GM12891 (cell line): ENCODE measurements around the gene WWP2.

ENCODE experiments used
- POLR2A ChIP-seq: IDR thresholded peaks from 2 replicates; pipeline ENCODE4 v1.6.1; 2011; ENCODE audit warnings: low read depth, low read length, control low read depth
- POLR2AphosphoS5 ChIP-seq: IDR thresholded peaks from 2 replicates; pipeline ENCODE4 v1.6.1; 2011; ENCODE audit warnings: low read depth, low read length, control low read depth
- POU2F2 ChIP-seq: IDR thresholded peaks from 2 replicates; pipeline ENCODE4 v1.6.1; 2011; ENCODE audit warnings: low read depth, mild to moderate bottlenecking, control low read depth, low read length, moderate library complexity
- TAF1 ChIP-seq: IDR thresholded peaks from 2 replicates; pipeline ENCODE4 v1.6.1; 2011; ENCODE audit warnings: low read depth, low read length, control low read depth

DNA sequence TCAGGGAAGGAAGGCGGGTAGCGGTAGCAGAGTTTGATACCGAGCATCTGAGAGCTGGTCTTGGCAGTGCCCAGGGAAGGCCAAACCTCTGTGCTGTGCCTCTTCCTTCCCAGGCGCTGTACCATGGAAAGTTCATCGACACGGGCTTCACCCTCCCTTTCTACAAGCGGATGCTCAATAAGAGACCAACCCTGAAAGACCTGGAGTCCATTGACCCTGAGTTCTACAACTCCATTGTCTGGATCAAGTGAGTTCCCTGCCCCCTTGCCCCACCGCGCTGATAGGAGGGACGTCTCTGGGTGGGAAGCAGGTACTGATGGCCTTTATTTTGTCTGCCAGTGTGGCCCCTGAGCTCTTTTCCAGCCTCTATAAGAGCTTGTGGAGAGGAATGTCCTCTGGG lies 173.6 kb downstream of the WWP2 start:
- no peak for TF ChIP-seq POLR2A
- no peak for TF ChIP-seq POLR2AphosphoS5
- no peak for TF ChIP-seq POU2F2
- TF ChIP-seq TAF1, result no peak
